ENCODE measurements around the gene QARS1. TPM values are rescaled to one million over a fixed set of nuclear protein-coding genes. Genes with fewer than 3 reads are reported as not detected.

Gene QARS1
- total and polyA plus RNA-seq, 2 experiments from 2014 or later: 87.0 to 240 TPM

GRCh38 chr3:49111347-49111746 is 6.8 kb upstream of the QARS1 start:
- in situ Hi-C loops (cut with MboI): no loop called here
- H3K36me3 ChIP-seq (ENCODE audit: low read depth): peaks cover 14% of the 10 kb centered on the region
- no peak overlapping the region for H3K4me3 ChIP-seq

DNA sequence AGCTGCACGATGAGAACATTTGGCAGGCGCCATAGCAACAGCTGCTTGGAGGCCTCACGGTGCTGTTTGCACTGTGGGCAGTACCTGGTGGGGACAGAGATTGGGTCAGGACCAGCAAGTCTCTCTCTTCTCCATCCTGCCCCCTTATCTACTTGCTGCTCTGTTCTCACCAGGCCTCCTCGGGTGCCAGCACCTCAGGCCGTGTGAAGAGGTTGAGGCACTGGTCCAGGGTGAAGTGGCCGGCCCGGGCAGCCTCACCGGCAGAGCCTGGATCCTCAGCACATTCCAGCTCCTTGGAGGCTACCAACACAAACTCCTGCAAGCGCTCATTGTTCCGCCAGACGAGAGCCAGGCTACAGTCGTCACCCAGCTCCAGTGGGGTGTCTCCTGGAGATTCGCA is 6.2 kb upstream of the QARS1 start:
- Histone ChIP-seq H3F3A (ENCODE audit: insufficient read depth) (peaks cover 7% of the 10 kb centered on the region), H3K27ac (no peak overlapping the region), H3K9me2 (ENCODE audit: insufficient read depth) (no peaks in the 10 kb centered on the region), H3K9ac (no peak overlapping the region), H2AFZ (no peak overlapping the region), H3K36me3 (ENCODE audit: low read depth) (peaks cover 8% of the 10 kb centered on the region), H3K9me3 (ENCODE audit: low read depth) (no peaks in the 10 kb centered on the region), H3K4me3 (no peak overlapping the region), H3K79me2 (ENCODE audit: insufficient read depth) (peaks cover 9% of the 10 kb centered on the region), H4K20me1 (ENCODE audit: insufficient read depth) (no peaks in the 10 kb centered on the region), H3K4me2 (ENCODE audit: unreplicated experiment) (no peak overlapping the region), H3K4me1 (ENCODE audit: insufficient read depth) (peaks cover under 1% of the 10 kb centered on the region; the same call in 1 of the 2 replicates), H3K27me3 (replicated peaks; ENCODE audit: insufficient read depth) (no peaks in the 10 kb centered on the region)
- 81 to 87% methylated on average over 13 of the region's 13 CpGs for WGBS, 2 experiments (ENCODE audit: low coverage in 1 of 2, low lambda C conversion rate in 2 of 2, missing lambda C conversion rate in 2 of 2)
- in situ Hi-C loops (cut with MboI): no loop called here
- DNase-seq: no peak
- TF ChIP-seq EZH2phosphoT487 (IDR thresholded peaks at IDR 0.05; ENCODE audit: insufficient read depth, low read depth): no peak
- TF ChIP-seq EZH2 (IDR thresholded peaks at IDR 0.05; ENCODE audit: insufficient read depth, poor library complexity, severe bottlenecking): no peak

More at GRCh38 chr3:49111347-49111746, 6.8 kb upstream of the QARS1 start:
- Histone ChIP-seq H3K4me1 (ENCODE audit: insufficient read depth) (no peaks in the 10 kb centered on the region), H3K27me3 (replicated peaks; ENCODE audit: insufficient read depth) (no peaks in the 10 kb centered on the region), H4K20me1 (ENCODE audit: insufficient read depth) (no peaks in the 10 kb centered on the region), H3K9me2 (ENCODE audit: insufficient read depth) (no peaks in the 10 kb centered on the region), H3K79me2 (ENCODE audit: insufficient read depth) (peaks cover 4% of the 10 kb centered on the region; the same call in 1 of the 2 replicates), H2AFZ (no peak overlapping the region), H3K9me3 (ENCODE audit: low read depth) (no peaks in the 10 kb centered on the region), H3K27ac (no peak overlapping the region), H3F3A (ENCODE audit: insufficient read depth) (peaks cover 2% of the 10 kb centered on the region; the same call in 1 of the 2 replicates), H3K4me2 (ENCODE audit: unreplicated experiment) (no peak overlapping the region), H3K9ac (no peak overlapping the region)
- 50 to 54% methylated on average over 6 of the region's 6 CpGs for WGBS, 2 experiments (ENCODE audit: low coverage in 1 of 2, low lambda C conversion rate in 2 of 2, missing lambda C conversion rate in 2 of 2)
- DNase-seq: no peak
- TF ChIP-seq EZH2 (IDR thresholded peaks at IDR 0.05; ENCODE audit: insufficient read depth, poor library complexity, severe bottlenecking) (no peak), EZH2phosphoT487 (IDR thresholded peaks at IDR 0.05; ENCODE audit: insufficient read depth, low read depth) (no peak)

DNA sequence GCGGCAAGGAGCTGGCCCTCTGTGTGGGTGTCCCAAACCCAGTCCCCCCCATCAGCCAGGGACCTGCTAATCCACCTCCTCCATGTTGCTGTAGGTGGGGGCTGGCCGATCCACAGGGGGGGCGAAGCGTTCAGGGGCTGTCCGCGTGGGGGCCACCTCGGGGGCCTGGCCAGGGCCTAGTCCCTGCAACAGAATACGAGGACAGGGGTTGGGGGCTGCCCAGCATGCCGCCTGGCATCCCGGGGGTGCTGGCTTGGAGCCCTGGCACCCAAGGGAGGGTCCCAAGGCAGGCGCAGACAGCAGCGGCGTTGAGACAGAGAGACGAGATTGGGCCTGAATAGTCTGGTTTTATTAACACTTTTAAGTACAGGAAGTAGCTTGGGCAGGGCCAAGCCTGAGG is 3.8 kb upstream of the QARS1 start:
- WGBS, 2 experiments (ENCODE audit: low coverage in 1 of 2, low lambda C conversion rate in 2 of 2, missing lambda C conversion rate in 2 of 2): 74 to 78% methylated on average over 14 of the region's 14 CpGs
- Histone ChIP-seq H3K36me3 (ENCODE audit: low read depth) (no peaks in the 10 kb centered on the region), H3K27ac (no peak overlapping the region)

DNA sequence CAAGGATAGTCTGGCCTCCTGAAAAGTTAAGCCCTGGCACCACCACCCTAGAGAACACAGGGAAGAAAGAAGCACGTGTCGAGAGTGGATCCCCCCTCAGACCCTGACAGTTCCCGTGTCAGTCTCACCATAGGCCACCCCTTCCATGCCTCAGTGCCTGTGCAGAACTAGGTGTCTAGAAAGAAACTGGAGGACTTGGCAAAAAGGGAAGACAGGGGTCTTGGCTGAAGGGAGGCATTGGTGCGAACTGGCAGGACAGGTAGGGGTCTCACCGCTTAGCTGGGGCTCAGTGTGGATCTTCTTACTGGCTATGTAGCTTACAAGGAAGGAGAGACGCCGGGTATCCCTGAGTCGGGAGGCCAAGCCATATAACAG is 518 bp downstream of the QARS1 start:
- no peak for DNase-seq
- Histone ChIP-seq H3K4me1 (ENCODE audit: insufficient read depth) (peaks cover 13% of the 10 kb centered on the region), H3K9me2 (ENCODE audit: insufficient read depth) (no peaks in the 10 kb centered on the region), H3K27ac (peak overlapping the region; percentile 80; the same call in 1 of the 2 replicates), H3K4me3 (peak overlapping the region; percentile 90), H3K79me2 (ENCODE audit: insufficient read depth) (peaks cover 56% of the 10 kb centered on the region), H2AFZ (peak overlapping the region; percentile 88), H4K20me1 (ENCODE audit: insufficient read depth) (no peaks in the 10 kb centered on the region), H3K36me3 (ENCODE audit: low read depth) (peaks cover 25% of the 10 kb centered on the region; the same call in 1 of the 2 replicates), H3K9me3 (ENCODE audit: low read depth) (no peaks in the 10 kb centered on the region), H3K4me2 (ENCODE audit: unreplicated experiment) (peak overlapping the region; percentile 95), H3K9ac (peak overlapping the region; percentile 93), H3K27me3 (replicated peaks; ENCODE audit: insufficient read depth) (no peaks in the 10 kb centered on the region), H3F3A (ENCODE audit: insufficient read depth) (peaks cover 13% of the 10 kb centered on the region)
- TF ChIP-seq EZH2phosphoT487 (IDR thresholded peaks at IDR 0.05; ENCODE audit: insufficient read depth, low read depth) (no peak), EZH2 (IDR thresholded peaks at IDR 0.05; ENCODE audit: insufficient read depth, poor library complexity, severe bottlenecking) (no peak)
- in situ Hi-C loops (cut with MboI): no loop called here
- 1% methylated on average over 8 of the region's 8 CpGs for WGBS, 2 experiments (ENCODE audit: low coverage in 1 of 2, low lambda C conversion rate in 2 of 2, missing lambda C conversion rate in 2 of 2)

More for the DNA sequence above, 3.8 kb upstream of the QARS1 start:
- Histone ChIP-seq H3K4me2 (ENCODE audit: unreplicated experiment) (no peak overlapping the region), H3K79me2 (ENCODE audit: insufficient read depth) (peaks cover 34% of the 10 kb centered on the region), H3K27me3 (replicated peaks; ENCODE audit: insufficient read depth) (no peaks in the 10 kb centered on the region), H3K9me2 (ENCODE audit: insufficient read depth) (no peaks in the 10 kb centered on the region), H4K20me1 (ENCODE audit: insufficient read depth) (no peaks in the 10 kb centered on the region), H3K9ac (no peak overlapping the region), H3F3A (ENCODE audit: insufficient read depth) (peaks cover 13% of the 10 kb centered on the region), H3K4me1 (ENCODE audit: insufficient read depth) (peaks cover 13% of the 10 kb centered on the region), H3K9me3 (ENCODE audit: low read depth) (no peaks in the 10 kb centered on the region), H3K4me3 (no peak overlapping the region), H2AFZ (no peak overlapping the region)
- TF ChIP-seq EZH2 (IDR thresholded peaks at IDR 0.05; ENCODE audit: insufficient read depth, poor library complexity, severe bottlenecking): no peak
- no peak for TF ChIP-seq EZH2phosphoT487 (IDR thresholded peaks at IDR 0.05; ENCODE audit: insufficient read depth, low read depth)
- in situ Hi-C loops (cut with MboI): no loop called here
- no peak for DNase-seq
